ENCODE measurements around the gene CNKSR3.

DNA sequence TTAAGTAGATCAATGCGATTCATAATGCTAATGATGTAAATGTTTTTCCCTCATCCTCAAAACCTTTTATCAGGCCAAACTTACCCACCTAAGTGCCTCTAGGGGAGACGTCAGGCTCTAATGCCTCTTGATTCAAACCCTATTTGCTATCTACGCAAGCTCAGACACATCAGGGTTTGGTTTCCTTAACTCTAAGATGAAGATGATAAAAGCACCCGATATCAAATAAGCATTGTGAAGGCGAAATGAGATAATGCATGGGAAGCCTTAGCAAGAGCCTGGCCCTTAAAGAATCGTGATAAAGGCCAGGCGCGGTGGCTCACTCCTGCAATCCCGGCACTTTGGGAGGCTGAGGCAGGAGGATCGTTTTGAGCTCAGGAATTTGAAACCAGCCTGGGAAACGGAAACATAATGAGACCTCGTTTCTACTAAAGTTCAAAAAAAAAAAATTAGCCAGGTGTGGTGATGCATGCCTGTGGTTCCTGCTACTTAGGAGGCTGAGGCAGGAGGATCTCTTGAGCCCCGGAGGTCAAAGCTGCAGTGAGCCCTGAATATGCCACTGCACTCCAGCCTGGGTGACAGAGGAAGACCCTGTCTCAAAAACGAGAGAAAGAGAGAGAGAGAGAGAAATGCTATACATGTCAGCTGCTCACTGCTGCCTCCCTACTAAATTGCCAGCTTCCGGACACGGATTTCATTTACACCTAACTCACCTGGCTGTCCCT lies 13.5 kb downstream of the CNKSR3 start:
- TF ChIP-seq, protein P1, sequence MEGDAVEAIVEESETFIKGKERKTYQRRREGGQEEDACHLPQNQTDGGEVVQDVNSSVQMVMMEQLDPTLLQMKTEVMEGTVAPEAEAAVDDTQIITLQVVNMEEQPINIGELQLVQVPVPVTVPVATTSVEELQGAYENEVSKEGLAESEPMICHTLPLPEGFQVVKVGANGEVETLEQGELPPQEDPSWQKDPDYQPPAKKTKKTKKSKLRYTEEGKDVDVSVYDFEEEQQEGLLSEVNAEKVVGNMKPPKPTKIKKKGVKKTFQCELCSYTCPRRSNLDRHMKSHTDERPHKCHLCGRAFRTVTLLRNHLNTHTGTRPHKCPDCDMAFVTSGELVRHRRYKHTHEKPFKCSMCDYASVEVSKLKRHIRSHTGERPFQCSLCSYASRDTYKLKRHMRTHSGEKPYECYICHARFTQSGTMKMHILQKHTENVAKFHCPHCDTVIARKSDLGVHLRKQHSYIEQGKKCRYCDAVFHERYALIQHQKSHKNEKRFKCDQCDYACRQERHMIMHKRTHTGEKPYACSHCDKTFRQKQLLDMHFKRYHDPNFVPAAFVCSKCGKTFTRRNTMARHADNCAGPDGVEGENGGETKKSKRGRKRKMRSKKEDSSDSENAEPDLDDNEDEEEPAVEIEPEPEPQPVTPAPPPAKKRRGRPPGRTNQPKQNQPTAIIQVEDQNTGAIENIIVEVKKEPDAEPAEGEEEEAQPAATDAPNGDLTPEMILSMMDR (IDR thresholded peaks at IDR 0.05; ENCODE audit: insufficient read depth, low read length) = no peak
- TF ChIP-seq, protein P2, sequence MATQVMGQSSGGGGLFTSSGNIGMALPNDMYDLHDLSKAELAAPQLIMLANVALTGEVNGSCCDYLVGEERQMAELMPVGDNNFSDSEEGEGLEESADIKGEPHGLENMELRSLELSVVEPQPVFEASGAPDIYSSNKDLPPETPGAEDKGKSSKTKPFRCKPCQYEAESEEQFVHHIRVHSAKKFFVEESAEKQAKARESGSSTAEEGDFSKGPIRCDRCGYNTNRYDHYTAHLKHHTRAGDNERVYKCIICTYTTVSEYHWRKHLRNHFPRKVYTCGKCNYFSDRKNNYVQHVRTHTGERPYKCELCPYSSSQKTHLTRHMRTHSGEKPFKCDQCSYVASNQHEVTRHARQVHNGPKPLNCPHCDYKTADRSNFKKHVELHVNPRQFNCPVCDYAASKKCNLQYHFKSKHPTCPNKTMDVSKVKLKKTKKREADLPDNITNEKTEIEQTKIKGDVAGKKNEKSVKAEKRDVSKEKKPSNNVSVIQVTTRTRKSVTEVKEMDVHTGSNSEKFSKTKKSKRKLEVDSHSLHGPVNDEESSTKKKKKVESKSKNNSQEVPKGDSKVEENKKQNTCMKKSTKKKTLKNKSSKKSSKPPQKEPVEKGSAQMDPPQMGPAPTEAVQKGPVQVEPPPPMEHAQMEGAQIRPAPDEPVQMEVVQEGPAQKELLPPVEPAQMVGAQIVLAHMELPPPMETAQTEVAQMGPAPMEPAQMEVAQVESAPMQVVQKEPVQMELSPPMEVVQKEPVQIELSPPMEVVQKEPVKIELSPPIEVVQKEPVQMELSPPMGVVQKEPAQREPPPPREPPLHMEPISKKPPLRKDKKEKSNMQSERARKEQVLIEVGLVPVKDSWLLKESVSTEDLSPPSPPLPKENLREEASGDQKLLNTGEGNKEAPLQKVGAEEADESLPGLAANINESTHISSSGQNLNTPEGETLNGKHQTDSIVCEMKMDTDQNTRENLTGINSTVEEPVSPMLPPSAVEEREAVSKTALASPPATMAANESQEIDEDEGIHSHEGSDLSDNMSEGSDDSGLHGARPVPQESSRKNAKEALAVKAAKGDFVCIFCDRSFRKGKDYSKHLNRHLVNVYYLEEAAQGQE (IDR thresholded peaks at IDR 0.05; ENCODE audit: insufficient replicate concordance, low read depth) = no peak
- TF ChIP-seq POLR2AphosphoS5 (IDR thresholded peaks at IDR 0.05; ENCODE audit: low read depth) (no peak), GABPA (IDR thresholded peaks at IDR 0.05; ENCODE audit: low read depth) (no peak)

Data from HL-60 (cell line).